Gastroesophageal sphincter (tissue), 3 donors: ENCODE measurements around the gene RNF152.

Source experiments
- CTCF ChIP-seq, 4 experiments: fragments of 200-600 bp in 2 of 4; fragments of 450-650 bp in 2 of 4; sonication (generic) in 1 of 4; IDR thresholded peaks; one replicate each; pipeline ENCODE4 v1.5.1; 2017 to 2019; ENCODE audit warnings: antibody characterized with exemption in 4 of 4, mild to moderate bottlenecking in 2 of 4, moderate library complexity in 2 of 4
- EP300 ChIP-seq: sonication (generic); formaldehyde crosslinking; IDR thresholded peaks from one replicate; pipeline ENCODE4 v1.6.1; 2017; ENCODE audit warnings: antibody characterized with exemption, mild to moderate bottlenecking
- POLR2A ChIP-seq, 2 donors: fragments of 450-650 bp; IDR thresholded peaks; one replicate each; pipeline ENCODE4 v1.6.1; 2017; ENCODE audit warnings: antibody characterized with exemption in 2 of 2, mild to moderate bottlenecking in 2 of 2, moderate library complexity in 1 of 2
- POLR2AphosphoS5 ChIP-seq: sonication (generic); formaldehyde crosslinking; IDR thresholded peaks from one replicate; pipeline ENCODE4 v1.6.1; 2017; ENCODE audit warnings: antibody characterized with exemption

- TF ChIP-seq POLR2A (IDR thresholded peaks at IDR 0.05) (no peak), POLR2AphosphoS5 (no peak), CTCF (IDR thresholded peaks at IDR 0.05) (no peak), EP300 (no peak)
Measured at GRCh38 chr18:61761875-61762274, 130.9 kb downstream of the RNF152 start.
